Naive thymus-derived CD4-positive, alpha-beta T cell (primary cell): ENCODE data around the gene KBTBD2. TPM values are rescaled to one million over a fixed set of nuclear protein-coding genes. Genes with fewer than 3 reads are reported as not detected.
A peak's percentile ranks its signal among the peaks of the same experiment; 100 is the strongest.
"Not testable (repeated sequence)": the region's sequence is repeated elsewhere in the genome, so short reads cannot be mapped to it uniquely, and the experiment has no call there.

Experiments
- ATAC-seq: fragments of 150-1000 bp; cut with Tn5 transposase; 2 replicates; pipeline ENCODE4 v1.10.0; 2021; ENCODE audit warnings: mild to moderate bottlenecking, moderate library complexity
- CTCF ChIA-PET: fragments of 350-600 bp; sonication (Branson Sonifier 250); formaldehyde crosslinking; loops from one replicate; lab custom pipeline; 2021; ENCODE audit warnings: antibody characterized with exemption; lab: Charles Lee
- POLR2A ChIA-PET: fragments of 350-600 bp; sonication (Branson Sonifier 250); formaldehyde crosslinking; loops from one replicate; lab custom pipeline; 2021; ENCODE audit warnings: antibody characterized with exemption, inconsistent platforms; lab: Charles Lee
- DNase-seq, 9 donors: peaks; one replicate each; pipeline versions ENCODE4 v3.0.0 to v3.0.0-alpha.2; 2020 to 2022; ENCODE audit warnings: mixed read lengths in 1 of 9
- H3K27ac ChIP-seq: one replicate; pipeline ENCODE4 v1.7.0; 2013; ENCODE audit warnings: mild to moderate bottlenecking, low read depth, low read length, moderate library complexity
- H3K27me3 ChIP-seq, 2 donors: one replicate each; pipeline ENCODE4 v1.7.0; 2013; ENCODE audit warnings: low read length in 2 of 2, mild to moderate bottlenecking in 2 of 2, moderate library complexity in 2 of 2; ENCODE audit not compliant: control insufficient read depth in 2 of 2, insufficient read depth in 2 of 2
- H3K36me3 ChIP-seq, 3 experiments: 1 replicate in 2 of 3; 2 replicates in 1 of 3; pipeline ENCODE4 v1.7.0; 2013; ENCODE audit warnings: low read length in 3 of 3, mild to moderate bottlenecking in 3 of 3, moderate library complexity in 1 of 3; ENCODE audit not compliant: insufficient read depth in 3 of 3, control insufficient read depth in 2 of 3
- H3K4me1 ChIP-seq, 2 donors: one replicate each; pipeline ENCODE4 v1.7.0; 2013; ENCODE audit warnings: low read length in 2 of 2, mild to moderate bottlenecking in 2 of 2, moderate library complexity in 1 of 2; ENCODE audit not compliant: control insufficient read depth in 2 of 2, insufficient read depth in 2 of 2
- H3K4me3 ChIP-seq: 2 replicates; pipeline ENCODE4 v1.7.0; 2013; ENCODE audit warnings: mild to moderate bottlenecking, low read length
- H3K9me3 ChIP-seq, 3 experiments: 1 replicate in 2 of 3; 2 replicates in 1 of 3; pipeline ENCODE4 v1.7.0; 2013; ENCODE audit warnings: low read length in 3 of 3; ENCODE audit not compliant: control insufficient read depth in 2 of 3
- H3K27ac Mint-ChIP-seq, 9 donors: one replicate each; pipeline ENCODE4 v1.8.0; 2020 to 2022; ENCODE audit warnings: mixed read lengths in 9 of 9, mild to moderate bottlenecking in 8 of 9, moderate library complexity in 5 of 9, inconsistent platforms in 2 of 9
- H3K27me3 Mint-ChIP-seq, 5 donors: one replicate each; pipeline ENCODE4 v1.8.0; 2021 to 2022; ENCODE audit warnings: mixed read lengths in 5 of 5, mild to moderate bottlenecking in 1 of 5
- H3K36me3 Mint-ChIP-seq, 5 donors: one replicate each; pipeline ENCODE4 v1.8.0; 2020 to 2022; ENCODE audit warnings: mixed read lengths in 5 of 5, mild to moderate bottlenecking in 3 of 5, inconsistent platforms in 1 of 5
- H3K4me1 Mint-ChIP-seq, 7 donors: one replicate each; pipeline ENCODE4 v1.8.0; 2020 to 2022; ENCODE audit warnings: mixed read lengths in 7 of 7, mild to moderate bottlenecking in 3 of 7, inconsistent platforms in 1 of 7
- H3K4me3 Mint-ChIP-seq, 10 donors: one replicate each; pipeline ENCODE4 v1.8.0; 2020 to 2022; ENCODE audit warnings: mild to moderate bottlenecking in 10 of 10, mixed read lengths in 10 of 10, moderate library complexity in 6 of 10, inconsistent platforms in 2 of 10
- H3K9me3 Mint-ChIP-seq, 11 donors: one replicate each; pipeline ENCODE4 v1.8.0; 2020 to 2022; ENCODE audit warnings: mixed read lengths in 11 of 11, mild to moderate bottlenecking in 4 of 11, inconsistent platforms in 1 of 11, moderate library complexity in 1 of 11
- intact Hi-C, 2 donors: fragments of 100-400 bp; cut with micrococcal nuclease; formaldehyde crosslinking; loops; one replicate each; pipeline ENCODE4 v1.15.1; 2023
- polyA plus RNA-seq, 2 donors: library from polyadenylated mRNA; unstranded; fragments of 300-500 nt; fragmentation: Illumina TruSeq; gene quantifications; one replicate each; pipeline ENCODE4 v1.2.3, GENCODE V29; 2021
- total RNA-seq, 6 experiments: library from RNA in 5 of 6; stranded (reverse) in 5 of 6; gene quantifications; 1 replicate in 5 of 6; 2 replicates in 1 of 6; pipeline ENCODE4 v1.2.3 and lab custom pipeline; 2021 to 2026

The KBTBD2 gene
- total and polyA plus RNA-seq, 7 experiments from 2014 or later = 18.4 to 116 (median 62.7) TPM

DNA sequence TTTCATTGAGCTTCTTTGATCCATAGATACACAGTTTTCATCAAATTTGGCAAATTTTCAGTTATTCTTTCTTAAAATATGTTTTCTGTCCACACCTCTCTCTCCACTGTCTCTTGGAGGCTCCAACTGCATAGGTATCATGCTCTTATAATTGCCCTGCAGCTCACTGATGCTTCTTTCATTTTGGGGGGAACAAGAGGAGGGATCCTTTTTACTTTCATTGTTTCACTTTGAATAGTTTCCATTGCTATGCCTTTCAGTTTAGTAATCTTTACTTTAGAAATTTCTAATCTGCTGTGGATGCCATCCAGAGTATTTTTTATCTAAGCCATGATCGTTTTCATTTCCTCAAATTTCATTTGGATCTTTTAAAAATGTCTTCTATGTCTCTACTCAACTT is 32.9 kb downstream of the KBTBD2 start:
- Histone ChIP-seq H3K36me3 (no peaks in the 10 kb centered on the region), H3K4me3 (no peak overlapping the region), H3K9me3 (no peaks in the 10 kb centered on the region), H3K27ac (no peak overlapping the region), H3K27me3 (no peaks in the 10 kb centered on the region), H3K4me1 (no peaks in the 10 kb centered on the region)
- DNase-seq (no peak), ATAC-seq (no peak)
- H3K4me1 Mint-ChIP-seq = peaks cover 0 to 8% (median 2%) of the 10 kb centered on the region in 7 donors
- ChIA-PET CTCF (interaction anchor here (2.0 kb wide), 1 partner anchor 12 kb away, joined by 7 read pairs; no protein-coding TSS in a partner anchor), POLR2A (no interaction called here)
- intact Hi-C loops = no loop called here
- no peak overlapping the region for H3K4me3 Mint-ChIP-seq
- peaks cover 4 to 30% (median 9%) of the 10 kb centered on the region in 5 donors for H3K27me3 Mint-ChIP-seq
- H3K36me3 Mint-ChIP-seq = peaks cover 0 to 8% (median 0%) of the 10 kb centered on the region in 5 donors
- peaks cover 0 to 4% (median 0%) of the 10 kb centered on the region in 11 donors for H3K9me3 Mint-ChIP-seq
- H3K27ac Mint-ChIP-seq = no peak overlapping the region

DNA sequence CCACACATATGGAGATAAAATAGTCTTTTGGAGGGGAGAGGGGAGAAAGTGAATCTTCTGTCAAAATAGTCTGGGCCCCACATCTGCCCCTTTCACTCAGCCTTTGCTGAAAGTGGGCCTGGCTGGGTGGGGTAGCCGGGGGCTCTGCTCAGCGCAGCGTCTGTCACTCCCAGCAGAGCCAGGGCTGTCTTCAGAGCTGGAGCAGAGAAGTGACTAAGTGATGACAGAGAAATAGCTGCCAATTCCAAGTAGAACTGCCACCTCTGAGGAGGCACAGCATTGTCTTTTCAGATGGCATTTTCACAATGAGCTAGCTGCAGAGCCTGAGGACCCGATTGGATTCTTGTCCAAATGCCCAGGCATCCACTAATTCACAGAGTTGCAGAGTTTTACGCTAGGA is 34.5 kb downstream of the KBTBD2 start:
- H3K36me3 ChIP-seq, H3K27ac Mint-ChIP-seq, ATAC-seq, H3K27ac ChIP-seq, H3K27me3 ChIP-seq, POLR2A ChIA-PET, H3K36me3 Mint-ChIP-seq, H3K4me3 Mint-ChIP-seq, H3K4me1 Mint-ChIP-seq, intact Hi-C loops, H3K4me3 ChIP-seq, DNase-seq, H3K9me3 Mint-ChIP-seq, H3K9me3 ChIP-seq, H3K4me1 ChIP-seq: not testable (repeated sequence)
- CTCF ChIA-PET = interaction anchor here (2.0 kb wide), 1 partner anchor 11 kb away, joined by 7 read pairs; no protein-coding TSS in a partner anchor
- H3K27me3 Mint-ChIP-seq = peaks cover 9 to 42% (median 14%) of the 10 kb centered on the region in 5 donors

DNA sequence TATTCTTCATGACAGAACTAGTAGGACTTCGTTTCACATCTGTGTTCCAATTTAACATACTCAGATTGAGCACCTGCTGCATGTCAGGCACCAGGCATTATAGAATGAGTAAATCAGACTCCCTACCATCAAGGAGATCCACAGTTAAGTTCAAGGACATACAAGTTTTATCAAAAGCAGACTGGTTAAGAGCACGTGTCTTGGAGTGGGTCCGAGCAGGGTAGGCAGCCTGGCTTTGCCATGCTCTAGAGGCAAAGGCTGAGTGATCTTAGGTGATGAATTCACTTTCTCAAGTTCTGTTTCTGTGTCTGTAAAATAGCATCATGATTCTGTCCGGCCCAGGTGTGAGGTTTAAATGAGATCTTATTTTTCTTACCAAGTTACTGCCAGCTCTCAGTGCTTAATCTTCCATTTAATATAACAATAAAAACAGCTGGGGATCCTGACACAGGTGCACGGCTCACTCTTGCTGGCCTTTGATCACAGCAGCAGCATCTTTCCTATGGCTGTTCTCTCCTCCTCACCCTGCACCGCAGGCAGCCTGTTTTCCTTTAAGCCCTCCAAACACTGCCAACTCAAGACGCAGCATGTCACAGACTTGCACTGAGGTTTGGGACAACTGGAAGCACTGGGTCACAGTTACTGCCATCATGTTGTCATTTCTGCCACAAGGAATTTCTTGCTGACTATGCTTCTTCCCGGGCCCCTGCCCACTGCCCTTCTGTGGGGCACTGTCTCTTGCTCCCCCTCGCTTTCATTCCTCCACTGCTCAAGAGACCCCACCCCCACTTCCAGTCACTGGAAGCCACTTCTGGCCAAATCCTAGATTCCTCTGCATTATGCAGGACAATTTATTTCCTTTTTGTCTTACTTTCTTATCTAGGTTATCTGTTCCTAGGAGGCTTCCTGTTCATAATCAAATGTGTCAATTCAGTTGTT is 35.5 kb downstream of the KBTBD2 start:
- H3K36me3 Mint-ChIP-seq, CTCF ChIA-PET, H3K9me3 Mint-ChIP-seq, H3K4me1 ChIP-seq, H3K27ac Mint-ChIP-seq, H3K4me3 ChIP-seq, H3K9me3 ChIP-seq, H3K27me3 ChIP-seq, ATAC-seq, H3K36me3 ChIP-seq, H3K27ac ChIP-seq, DNase-seq, intact Hi-C loops, POLR2A ChIA-PET, H3K4me1 Mint-ChIP-seq, H3K4me3 Mint-ChIP-seq: not testable (repeated sequence)
- H3K27me3 Mint-ChIP-seq = peaks cover 16 to 50% (median 23%) of the 10 kb centered on the region in 5 donors

GRCh38 chr7:32850654-32851053 is 40.9 kb downstream of the KBTBD2 start:
- H3K4me1 ChIP-seq, ATAC-seq, CTCF ChIA-PET, H3K4me3 ChIP-seq, H3K9me3 Mint-ChIP-seq, DNase-seq, H3K9me3 ChIP-seq, H3K4me3 Mint-ChIP-seq, H3K4me1 Mint-ChIP-seq, H3K27ac Mint-ChIP-seq, H3K36me3 Mint-ChIP-seq, H3K27me3 ChIP-seq, H3K36me3 ChIP-seq, intact Hi-C loops, H3K27ac ChIP-seq: not testable (repeated sequence)
- peaks cover 30 to 63% (median 43%) of the 10 kb centered on the region in 5 donors for H3K27me3 Mint-ChIP-seq
- POLR2A ChIA-PET = interaction anchor here (0.6 kb wide), 1 partner anchor 35 kb away, joined by 3 read pairs; no protein-coding TSS in a partner anchor

DNA sequence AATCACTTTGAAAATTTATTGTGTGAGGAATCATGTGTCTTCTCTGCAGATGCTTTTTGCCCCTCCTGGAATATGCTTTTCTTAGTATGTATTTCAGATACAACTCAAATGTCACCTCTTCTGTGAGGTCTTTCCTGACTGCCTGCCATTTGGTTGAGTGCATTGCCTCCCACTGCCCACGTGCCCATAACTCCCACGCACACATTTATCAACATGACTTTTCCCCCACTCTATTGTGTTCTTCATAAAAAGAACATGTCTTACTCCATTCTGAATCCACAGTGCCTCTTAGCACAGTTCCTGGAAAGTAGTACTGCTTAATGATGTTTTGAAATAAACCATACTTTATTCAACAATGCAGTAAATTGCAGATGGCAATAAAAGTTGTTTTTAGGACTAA is 42.9 kb downstream of the KBTBD2 start:
- H3K27ac ChIP-seq, H3K4me1 ChIP-seq, H3K36me3 ChIP-seq, POLR2A ChIA-PET, ATAC-seq, H3K4me3 Mint-ChIP-seq, H3K27me3 ChIP-seq, H3K9me3 ChIP-seq, H3K36me3 Mint-ChIP-seq, H3K27ac Mint-ChIP-seq, DNase-seq, H3K4me1 Mint-ChIP-seq, H3K9me3 Mint-ChIP-seq, H3K4me3 ChIP-seq: not testable (repeated sequence)
- intact Hi-C loops = loop anchor here (5.0 kb wide), 4 partner anchors 44 to 279 kb away; partner anchors contain the start of genes BBS9 (in 1 of the 2), KBTBD2 (in 1 of the 2) and RP9 (in 1 of the 2)
- CTCF ChIA-PET = interaction anchor here (4.6 kb wide), 1 partner anchor 95 kb away, joined by 134 read pairs; no protein-coding TSS in a partner anchor
- peaks cover 21 to 52% (median 32%) of the 10 kb centered on the region in 5 donors for H3K27me3 Mint-ChIP-seq

GRCh38 chr7:32846630-32847225 is 44.8 kb downstream of the KBTBD2 start:
- peaks cover 6 to 10% (median 9%) of the 10 kb centered on the region in 7 donors for H3K4me1 Mint-ChIP-seq

More at GRCh38 chr7:32846630-32847225, 44.8 kb downstream of the KBTBD2 start:
- H3K9me3 Mint-ChIP-seq = no peaks in the 10 kb centered on the region
- CTCF ChIA-PET = interaction anchor here (0.5 to 4.6 kb wide), 37 partner anchors 11 to 267 kb away, joined by 3 to 134 read pairs (median 5); partner anchors contain the start of genes KBTBD2, NT5C3A and RP9
- H3K4me3 ChIP-seq = no peak overlapping the region
- peaks cover 12 to 44% (median 23%) of the 10 kb centered on the region in 5 donors for H3K27me3 Mint-ChIP-seq
- no peaks in the 10 kb centered on the region for H3K36me3 ChIP-seq
- peak overlapping the region in 6 of 10 donors; percentile 15 to 42 (median 30) for H3K4me3 Mint-ChIP-seq
- intact Hi-C loops = loop anchor here (1.0 to 5.0 kb wide), 14 partner anchors 44 to 356 kb away; partner anchors contain the start of genes BBS9 (in 1 of the 2), KBTBD2 (in 1 of the 2), LSM5 (in 1 of the 2) and RP9 (in 1 of the 2)
- H3K9me3 ChIP-seq = no peaks in the 10 kb centered on the region
- DNase-seq (peak; percentile 77 to 89 (median 86)), ATAC-seq (peak; percentile 100)
- peaks cover 7% of the 10 kb centered on the region in 2 donors for H3K4me1 ChIP-seq
- H3K27me3 ChIP-seq = peaks cover 0 to under 1% of the 10 kb centered on the region in 2 donors
- no peaks in the 10 kb centered on the region for H3K36me3 Mint-ChIP-seq
- H3K27ac Mint-ChIP-seq = peak overlapping the region in 1 of 9 donors; percentile 33
- no peak overlapping the region for H3K27ac ChIP-seq
- POLR2A ChIA-PET = interaction anchor here (0.6 to 2.6 kb wide), 6 partner anchors 19 to 96 kb away, joined by 3 to 17 read pairs (median 8); no protein-coding TSS in a partner anchor
